RKO (cell line): ENCODE results near the gene EPB41.
"Not testable (repeated sequence)": the region's sequence is repeated elsewhere in the genome, so short reads cannot be mapped to it uniquely, and the experiment has no call there.

Experiments
- DNase-seq: peaks from one replicate; pipeline ENCODE4 v3.0.0-alpha.2; 2016; ENCODE audit warnings: low spot score

EPB41 gene

GRCh38 chr1:29133861-29134694 is 219.7 kb downstream of the EPB41 start:
- no peak for DNase-seq

- DNase-seq: no peak
Observed at GRCh38 chr1:29134695-29135028, 220.3 kb downstream of the EPB41 start.

DNA sequence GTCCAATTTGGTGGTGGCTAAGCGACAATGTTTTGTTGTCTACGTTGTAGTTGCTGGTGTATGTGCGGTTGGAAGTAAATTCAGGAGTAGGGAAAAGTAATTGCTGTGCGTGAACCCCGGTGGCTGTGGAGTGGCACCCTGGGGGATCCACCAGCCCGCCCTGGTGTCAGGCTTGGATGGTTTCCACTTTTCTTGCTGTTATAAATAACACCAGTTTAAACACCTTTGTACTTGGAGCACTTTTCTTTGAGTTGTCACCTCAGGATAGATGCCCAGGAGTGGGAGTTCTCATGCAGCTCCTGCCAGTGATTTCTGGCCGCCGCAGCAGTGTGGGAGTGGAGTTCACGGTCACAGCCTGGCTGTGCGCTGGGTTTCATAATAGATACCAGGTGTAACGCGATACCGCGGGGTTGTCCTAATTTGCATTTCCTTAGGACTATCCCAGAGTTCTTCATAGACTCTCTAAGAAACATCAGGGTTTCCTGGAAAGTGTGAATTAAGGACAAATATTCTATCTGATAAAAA is 222.1 kb downstream of the EPB41 start:
- DNase-seq: no peak

GRCh38 chr1:29142714-29143113 is 228.3 kb downstream of the EPB41 start:
- no peak for DNase-seq

DNA sequence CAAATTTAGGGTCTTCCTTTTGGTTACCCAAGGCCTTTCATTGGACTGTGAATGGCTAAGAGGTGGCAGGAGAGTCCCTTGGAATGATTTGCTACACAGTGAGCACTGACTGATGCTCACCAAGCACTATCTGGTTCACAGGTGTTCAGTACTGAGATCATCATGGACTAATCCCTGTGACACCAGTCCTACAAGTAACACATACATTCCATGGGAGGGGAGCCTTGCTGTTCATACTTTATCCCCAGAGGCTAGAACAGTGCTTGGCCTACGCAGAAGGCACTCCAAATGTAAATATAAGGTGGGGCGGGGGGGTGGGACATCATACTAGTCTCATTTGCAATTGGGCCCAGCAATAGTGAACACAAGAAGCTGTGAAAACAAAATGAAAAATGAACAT is 229.8 kb downstream of the EPB41 start:
- no peak for DNase-seq

- peak; percentile 21 for DNase-seq
Observed at GRCh38 chr1:29145739-29146437, 231.5 kb downstream of the EPB41 start.

- no peak for DNase-seq
Observed at GRCh38 chr1:29148656-29149491, 234.5 kb downstream of the EPB41 start.

DNA sequence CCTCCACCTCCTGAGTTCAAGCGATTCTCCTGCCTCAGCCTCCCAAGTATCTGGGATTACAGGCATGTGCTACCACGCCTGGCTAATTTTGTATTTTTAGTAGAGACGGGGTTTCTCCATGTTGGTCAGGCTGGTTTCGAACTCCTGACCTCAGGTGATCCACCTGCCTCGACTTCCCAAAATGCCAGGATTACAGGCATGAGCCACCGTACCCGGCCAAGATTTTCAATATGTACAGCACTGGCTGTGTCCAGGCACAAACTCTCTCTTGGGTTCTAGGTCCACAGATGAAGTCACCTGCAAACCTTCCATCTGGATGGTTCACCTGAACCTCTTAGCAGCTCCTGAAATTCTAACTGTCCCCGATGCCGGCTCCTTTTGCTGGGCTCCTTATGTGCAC is 236.0 kb downstream of the EPB41 start:
- DNase-seq: not testable (repeated sequence)

- DNase-seq: no peak
Observed at GRCh38 chr1:29152046-29152805, 237.9 kb downstream of the EPB41 start.

DNA sequence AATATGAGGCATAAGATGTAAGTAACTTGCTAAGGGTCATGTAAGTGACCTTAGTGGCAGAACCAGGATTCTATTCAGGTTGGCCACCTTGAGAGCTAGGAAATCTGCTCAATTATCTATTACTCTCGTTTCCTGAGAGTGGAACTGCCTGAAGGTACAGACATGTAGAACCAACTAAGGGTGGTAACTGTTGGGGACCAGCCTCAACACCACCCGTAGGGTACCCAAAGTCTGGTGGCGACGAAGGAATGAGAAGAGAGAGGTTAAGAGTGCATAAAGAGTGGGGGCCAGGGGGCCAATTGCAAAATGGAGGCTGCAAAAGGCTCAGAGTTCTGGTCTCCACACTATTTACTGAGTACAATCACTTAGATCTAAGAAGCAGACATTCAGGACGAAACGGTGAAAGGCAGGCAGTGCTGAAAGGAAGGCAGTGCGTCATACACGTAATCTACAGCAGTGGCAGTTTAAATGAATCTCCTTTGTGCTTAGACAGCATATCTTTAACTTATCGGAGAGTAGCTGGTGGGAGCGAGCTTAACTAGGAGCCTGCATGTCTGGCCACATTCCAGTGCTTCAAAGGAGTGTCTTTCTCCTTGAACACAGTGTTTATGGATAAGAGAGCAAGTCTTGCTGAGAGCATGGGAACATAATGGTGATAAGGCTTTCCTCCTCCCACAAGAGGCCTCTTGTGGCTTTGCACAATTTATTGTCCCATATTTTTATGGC is 242.3 kb downstream of the EPB41 start:
- DNase-seq: no peak

DNA sequence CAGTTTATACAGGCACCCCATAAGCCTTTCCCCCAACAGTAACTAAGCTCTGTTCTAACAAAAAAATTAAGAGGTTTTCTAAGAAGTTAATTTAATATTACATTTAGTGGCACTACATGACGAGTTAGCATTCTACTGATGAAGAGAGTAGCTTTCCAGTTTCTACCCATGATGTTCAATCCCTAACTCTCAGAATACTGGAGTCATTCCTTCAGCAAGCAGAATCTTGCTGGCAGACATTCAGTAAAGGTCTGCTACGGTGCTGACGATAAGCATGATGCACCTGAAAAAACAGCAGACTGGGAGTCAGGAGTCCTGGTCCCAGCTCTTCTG is 242.9 kb downstream of the EPB41 start:
- no peak for DNase-seq

DNA sequence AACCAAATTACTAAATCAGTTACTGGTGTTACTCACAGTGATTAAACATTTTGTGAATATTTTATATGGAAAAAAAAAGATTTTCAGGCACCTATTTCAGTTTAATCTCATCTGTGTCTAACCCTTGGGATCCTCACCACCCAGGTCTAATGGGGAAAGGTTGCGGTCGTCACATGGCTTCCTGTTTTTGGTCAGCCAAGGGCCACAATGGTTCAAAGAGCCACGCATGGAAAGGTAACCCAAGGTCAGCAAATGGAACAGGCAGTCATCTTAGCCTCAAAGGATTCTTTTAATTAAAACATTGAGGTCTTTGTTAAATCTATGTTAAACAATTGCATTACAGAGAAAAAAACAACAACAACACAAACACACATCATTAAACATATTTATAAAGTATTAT is 245.4 kb downstream of the EPB41 start:
- DNase-seq: no peak

- no peak for DNase-seq
Observed at GRCh38 chr1:29162025-29162424, 247.7 kb downstream of the EPB41 start.

DNA sequence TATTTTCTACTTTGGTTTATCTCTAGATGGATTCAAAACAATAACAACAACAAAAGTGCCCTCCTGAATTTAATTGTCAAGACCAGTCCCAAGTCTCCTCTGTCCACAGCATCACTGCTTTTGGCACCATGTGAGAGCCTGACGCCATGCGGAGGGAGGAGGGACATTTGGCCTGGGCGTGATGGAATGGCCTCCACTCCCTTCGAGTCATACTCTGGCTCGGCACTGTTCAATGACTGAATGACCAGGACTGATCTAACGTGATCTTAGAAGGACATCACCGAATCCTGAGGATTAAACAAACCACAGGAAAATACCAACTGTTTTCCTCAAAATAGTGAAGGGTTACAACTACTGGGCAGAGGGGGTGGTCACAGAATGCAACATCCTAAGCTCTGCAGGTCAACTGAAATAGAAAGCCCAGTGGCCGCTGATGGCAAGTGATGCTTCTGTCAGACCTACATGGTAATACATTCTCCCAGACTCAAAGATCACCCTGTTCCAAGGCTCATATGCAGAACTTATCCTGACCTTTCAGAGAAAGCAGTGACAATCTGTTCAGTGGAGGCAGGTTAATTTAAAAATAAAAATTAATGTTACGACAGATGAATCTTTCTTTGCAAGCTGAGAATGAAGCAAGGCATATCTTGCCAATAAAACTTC is 248.2 kb downstream of the EPB41 start:
- DNase-seq: no peak

DNA sequence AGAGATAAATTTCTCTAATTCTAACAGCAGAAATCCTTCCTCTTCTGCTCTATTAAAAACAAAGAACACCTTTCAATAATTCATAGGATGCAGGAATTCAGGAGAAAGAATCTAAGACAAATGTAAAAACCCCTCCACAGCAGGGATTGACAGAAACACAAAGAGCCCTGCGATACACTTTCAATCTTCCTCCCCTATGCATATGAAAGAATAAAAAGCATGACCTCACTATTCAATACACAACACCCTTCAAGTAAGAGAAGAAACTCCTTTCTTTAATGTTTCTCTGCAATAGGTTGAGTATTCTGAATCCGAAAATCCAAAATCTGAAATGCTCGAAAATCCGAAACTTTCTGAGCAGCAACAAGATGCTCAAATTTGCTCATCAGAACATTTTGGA is 250.2 kb downstream of the EPB41 start:
- DNase-seq: no peak

DNA sequence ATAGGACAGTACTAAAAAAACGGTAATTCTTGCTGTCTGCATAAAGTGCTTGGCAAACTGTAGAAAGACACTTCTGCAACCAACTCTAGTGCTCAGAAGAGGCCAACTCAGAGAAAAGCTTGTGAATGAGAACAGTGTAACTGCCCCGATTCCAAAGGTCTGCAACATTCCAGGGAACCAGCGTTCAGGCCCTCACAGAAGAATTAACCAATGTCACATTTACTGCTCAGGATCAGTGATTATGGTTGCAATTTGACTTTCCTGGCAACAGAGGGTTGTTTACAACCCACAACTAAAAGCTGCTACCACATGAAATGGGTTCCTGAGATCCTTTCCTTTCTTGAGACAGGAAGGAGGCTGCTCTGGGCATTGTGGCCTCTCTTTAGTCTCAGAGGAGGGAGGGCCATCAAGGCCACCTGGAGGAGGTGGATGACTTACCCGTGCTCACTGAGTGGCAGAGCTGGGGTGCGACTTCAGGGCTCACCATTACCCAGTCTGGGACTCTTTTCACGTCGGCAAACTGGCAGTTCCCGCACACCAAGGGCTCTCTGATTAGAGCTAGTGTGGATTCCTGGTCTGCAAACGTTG is 252.0 kb downstream of the EPB41 start:
- DNase-seq: no peak

- DNase-seq: no peak
Observed at GRCh38 chr1:29167904-29168303, 253.5 kb downstream of the EPB41 start.
